HUES6 (cell line): ENCODE measurements around the gene P4HB.

ENCODE experiments used
- H3K27ac ChIP-seq: 2 replicates; pipeline ENCODE4 v1.7.0; 2013; ENCODE audit warnings: low read depth, mild to moderate bottlenecking, low read length, inconsistent platforms
- H3K27me3 ChIP-seq: 2 replicates; pipeline ENCODE4 v1.6.1; 2013; ENCODE audit warnings: low read length; ENCODE audit not compliant: control insufficient read depth, insufficient read depth
- H3K36me3 ChIP-seq: 2 replicates; pipeline ENCODE4 v1.6.1; 2013; ENCODE audit warnings: low read length; ENCODE audit not compliant: control insufficient read depth, insufficient read depth
- H3K4me1 ChIP-seq: 2 replicates; pipeline ENCODE4 v1.6.1; 2013; ENCODE audit warnings: low read length; ENCODE audit not compliant: control insufficient read depth, insufficient read depth
- H3K4me3 ChIP-seq: 2 replicates; pipeline ENCODE4 v1.5.1; 2013; ENCODE audit warnings: low read depth, low read length
- H3K9ac ChIP-seq: one replicate; pipeline ENCODE4 v1.6.1; 2013; ENCODE audit warnings: mild to moderate bottlenecking, low read length
- H3K9me3 ChIP-seq: 2 replicates; pipeline ENCODE4 v1.6.1; 2013; ENCODE audit warnings: low read depth, low read length; ENCODE audit not compliant: control insufficient read depth, insufficient read depth

P4HB gene

DNA sequence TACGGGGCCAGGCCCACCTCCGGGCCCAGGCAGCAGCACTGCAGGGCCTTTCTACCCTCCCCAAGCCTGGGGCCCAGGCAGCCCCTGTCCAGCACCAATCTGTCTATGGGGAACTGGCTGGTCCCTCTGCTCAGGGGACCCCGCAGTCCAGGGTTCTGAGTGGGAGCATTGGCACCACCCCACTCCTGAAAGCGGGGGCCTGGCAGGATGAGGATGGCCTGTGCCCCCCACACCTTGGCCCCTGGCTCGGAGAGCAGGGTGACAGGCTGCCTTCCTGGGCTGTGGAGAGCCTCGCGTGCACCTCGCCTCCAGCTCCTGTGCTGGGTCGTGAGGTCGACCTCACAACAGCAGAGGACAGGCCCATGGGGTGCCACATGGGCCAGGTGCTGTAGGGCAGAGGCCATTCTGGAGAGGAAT is 43.1 kb upstream of the P4HB start:
- H3K27ac ChIP-seq, result no peak overlapping the region
- H3K4me3 ChIP-seq, result no peak overlapping the region
- no peaks in the 10 kb centered on the region for H3K9me3 ChIP-seq
- H3K4me1 ChIP-seq, result 0 out of 2 replicates have a peak, but pooled peaks cover 9% of the 10 kb centered on the region
- no peak overlapping the region for H3K9ac ChIP-seq
- H3K36me3 ChIP-seq, result peaks cover 65% of the 10 kb centered on the region
- H3K27me3 ChIP-seq, result peaks cover 20% of the 10 kb centered on the region

DNA sequence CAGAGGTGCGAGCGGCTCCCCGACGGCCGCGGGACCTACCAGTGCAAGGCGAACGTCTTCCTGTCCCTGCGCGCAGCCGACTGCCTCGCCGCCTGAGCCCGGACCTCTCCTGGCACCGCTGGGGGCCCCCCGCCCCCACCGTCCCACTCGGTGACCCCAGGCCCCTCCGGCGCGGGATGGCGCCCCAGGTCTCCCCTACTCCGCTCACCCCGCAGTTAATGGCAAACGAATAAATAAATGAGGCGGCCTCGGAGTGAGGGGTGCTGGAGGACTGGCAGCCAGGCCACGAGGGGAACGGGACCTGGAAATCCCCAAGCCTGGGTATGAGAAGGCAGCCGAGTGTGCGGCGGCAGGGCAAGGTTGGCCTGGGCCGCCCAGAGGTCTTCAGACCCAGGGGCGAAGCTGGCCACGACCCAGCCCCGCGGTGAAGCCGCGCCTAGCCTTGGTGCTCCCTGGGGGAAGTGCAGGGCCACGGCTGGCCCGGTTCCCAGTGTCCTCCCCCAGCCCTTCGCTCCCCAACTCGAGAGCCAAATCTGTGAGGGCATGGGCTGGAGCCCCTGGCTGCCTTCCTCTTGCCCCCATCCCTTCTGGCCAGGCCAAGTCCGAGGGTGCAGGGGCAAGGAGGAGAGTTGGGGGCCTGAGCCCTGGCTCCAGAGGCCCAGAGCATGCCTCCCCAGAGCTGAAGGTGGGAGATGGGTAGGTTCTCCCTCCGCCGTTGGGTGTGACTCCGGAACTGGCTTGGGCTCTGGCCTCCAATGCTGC is 42.5 kb upstream of the P4HB start:
- Histone ChIP-seq H3K4me3 (peak overlapping the region; percentile 53), H3K27me3 (peaks cover 20% of the 10 kb centered on the region), H3K27ac (no peak overlapping the region), H3K9ac (no peak overlapping the region), H3K9me3 (no peaks in the 10 kb centered on the region), H3K36me3 (peaks cover 65% of the 10 kb centered on the region), H3K4me1 (0 out of 2 replicates have a peak, but pooled peaks cover 9% of the 10 kb centered on the region)

DNA sequence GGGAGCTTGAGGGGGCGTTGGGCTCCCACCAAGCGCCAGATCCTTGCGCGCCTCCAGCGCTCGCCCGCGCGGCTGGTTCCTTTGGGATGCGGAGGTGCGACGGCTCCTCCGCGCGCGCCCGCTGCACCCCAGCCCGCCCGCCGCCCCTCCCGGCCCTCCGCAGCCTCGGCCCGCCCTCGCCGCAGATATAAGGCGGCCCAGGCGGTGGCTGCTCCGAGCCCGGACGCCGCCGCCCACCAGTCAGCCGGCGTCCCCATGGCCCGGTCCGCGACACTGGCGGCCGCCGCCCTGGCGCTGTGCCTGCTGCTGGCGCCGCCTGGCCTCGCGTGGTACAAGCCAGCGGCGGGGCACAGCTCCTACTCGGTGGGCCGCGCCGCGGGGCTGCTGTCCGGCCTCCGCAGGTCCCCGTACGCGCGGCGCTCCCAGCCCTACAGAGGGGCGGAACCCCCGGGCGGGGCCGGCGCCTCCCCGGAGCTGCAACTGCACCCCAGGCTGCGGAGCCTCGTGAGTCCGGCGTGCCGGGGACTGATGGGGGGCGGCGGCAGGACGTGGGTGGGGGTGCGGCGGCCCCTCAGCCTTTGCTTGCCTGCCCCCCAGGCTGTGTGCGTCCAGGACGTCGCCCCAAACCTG is 41.8 kb upstream of the P4HB start, which contains the start of gene NPB:
Gene NPB, plus strand, starts transcription at position 216 of the 630 bp plus-strand sequence. Its CDS starts 40 bp downstream, at position 256.
- Histone ChIP-seq H3K27ac (no peak within 1 kb of the TSS), H3K4me3 (peak within 1 kb of the TSS; percentile 53), H3K4me1 (0 out of 2 replicates have a peak, but pooled peaks cover 9% of the 10 kb centered on the region), H3K27me3 (peaks cover 20% of the 10 kb centered on the region), H3K9me3 (no peaks in the 10 kb centered on the region), H3K9ac (peak within 1 kb of the TSS; percentile 7), H3K36me3 (peaks cover 65% of the 10 kb centered on the region)

DNA sequence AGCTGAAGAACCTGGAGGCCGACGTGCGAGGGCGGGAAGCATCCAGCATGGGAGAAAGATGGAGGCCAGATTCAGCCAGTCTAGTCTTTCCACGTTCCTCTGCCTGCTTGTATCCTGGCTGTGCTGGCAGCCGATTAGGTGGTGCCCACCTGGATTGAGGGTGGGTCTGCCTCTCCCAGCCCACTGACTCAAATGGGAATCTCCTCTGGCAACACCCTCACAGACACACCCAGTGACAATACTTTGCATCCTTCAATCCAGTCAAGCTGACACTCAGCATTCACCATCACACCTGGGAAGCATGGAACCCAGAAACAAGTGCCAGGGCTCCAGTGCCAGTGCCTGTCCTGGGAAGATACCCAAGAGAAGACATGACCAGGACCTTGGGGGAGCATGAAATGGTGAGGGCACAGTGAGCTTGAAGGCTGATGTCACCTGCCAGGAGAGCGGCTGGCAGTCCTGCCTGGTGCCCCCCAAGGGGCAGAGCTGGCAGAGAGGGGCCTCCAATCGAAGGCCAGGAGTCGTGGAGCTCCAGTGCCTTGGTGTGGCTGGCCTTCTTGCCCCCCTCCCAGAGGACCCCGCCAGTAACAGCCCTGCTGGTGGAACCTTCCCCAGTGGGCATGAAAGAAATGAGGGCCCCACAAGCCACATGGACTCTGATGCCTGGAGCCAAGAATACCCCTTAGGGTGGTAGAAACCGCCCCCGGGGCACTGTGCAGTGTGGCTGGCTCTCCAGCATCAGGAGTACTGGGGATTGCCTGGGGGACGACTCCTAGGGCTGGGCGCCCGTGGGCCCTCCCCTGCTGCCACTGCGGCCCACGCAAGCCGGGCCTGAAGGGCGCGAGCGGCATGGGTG is 41.1 kb upstream of the P4HB start:
- H3K27ac ChIP-seq, result no peak overlapping the region
- H3K9ac ChIP-seq, result peak overlapping the region; percentile 7
- H3K4me3 ChIP-seq, result peak overlapping the region; percentile 53
- 0 out of 2 replicates have a peak, but pooled peaks cover 9% of the 10 kb centered on the region for H3K4me1 ChIP-seq
- no peaks in the 10 kb centered on the region for H3K9me3 ChIP-seq
- peaks cover 20% of the 10 kb centered on the region for H3K27me3 ChIP-seq
- peaks cover 60% of the 10 kb centered on the region for H3K36me3 ChIP-seq

DNA sequence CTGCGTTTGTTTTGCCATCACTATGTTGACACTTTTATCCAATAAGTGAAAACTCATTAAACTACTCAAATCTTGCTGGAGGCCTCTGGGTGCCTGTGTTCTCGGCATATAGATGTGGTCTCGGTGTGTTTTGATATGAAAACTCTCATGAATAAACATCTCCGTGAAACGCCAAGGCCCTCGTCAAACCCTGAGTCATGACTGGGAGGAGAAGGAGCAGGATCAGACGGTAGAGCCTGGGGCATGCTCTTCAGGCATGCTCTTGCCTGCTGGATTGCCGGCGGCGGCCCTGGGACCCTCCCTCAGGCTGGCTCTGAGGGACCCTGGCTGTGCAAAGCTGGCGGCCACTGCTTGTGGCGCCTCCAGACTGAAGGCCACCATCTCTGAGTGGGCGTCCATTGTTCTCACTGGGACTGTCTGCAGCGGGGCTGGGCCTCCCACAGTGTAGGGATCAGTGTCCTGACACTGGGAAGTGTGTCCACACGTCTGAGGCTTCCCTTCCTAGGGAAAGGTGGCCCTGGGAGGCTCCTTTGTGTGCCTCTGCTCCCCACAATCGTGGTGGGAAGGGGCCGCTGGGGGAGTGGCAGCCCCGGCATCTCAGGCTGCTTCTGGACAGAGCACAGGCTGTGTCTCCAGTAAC is 40.0 kb upstream of the P4HB start:
- Histone ChIP-seq H3K4me3 (no peak overlapping the region), H3K27me3 (peaks cover 20% of the 10 kb centered on the region), H3K9ac (no peak overlapping the region), H3K36me3 (peaks cover 55% of the 10 kb centered on the region), H3K27ac (no peak overlapping the region), H3K9me3 (no peaks in the 10 kb centered on the region), H3K4me1 (0 out of 2 replicates have a peak, but pooled peaks cover 9% of the 10 kb centered on the region)

DNA sequence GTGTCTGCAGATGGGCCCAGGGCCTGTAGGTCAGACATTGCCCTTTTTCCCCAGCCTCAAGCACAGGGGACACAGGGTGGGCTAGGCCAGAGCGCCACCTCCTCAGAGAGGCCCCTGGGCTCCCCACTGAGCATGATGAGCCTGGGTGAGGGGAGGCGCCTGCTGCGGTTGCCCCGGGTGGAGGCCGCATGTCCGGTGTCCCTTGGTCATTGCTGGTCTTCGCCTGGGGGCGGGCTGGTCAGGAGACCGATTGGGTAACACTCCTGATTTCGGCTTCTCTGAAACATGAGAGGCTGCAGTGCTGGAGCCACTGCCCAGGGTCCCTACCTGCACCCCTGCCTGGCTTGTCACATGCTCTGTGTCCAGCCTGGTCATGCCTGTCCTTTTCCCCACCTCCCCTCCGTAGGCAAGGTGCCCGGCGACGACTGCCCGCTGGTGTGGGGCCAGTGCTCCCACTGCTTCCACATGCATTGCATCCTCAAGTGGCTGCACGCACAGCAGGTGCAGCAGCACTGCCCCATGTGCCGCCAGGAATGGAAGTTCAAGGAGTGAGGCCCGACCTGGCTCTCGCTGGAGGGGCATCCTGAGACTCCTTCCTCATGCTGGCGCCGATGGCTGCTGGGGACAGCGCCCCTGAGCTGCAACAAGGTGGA is 39.3 kb upstream of the P4HB start:
- Histone ChIP-seq H3K4me3 (no peak overlapping the region), H3K27me3 (peaks cover 20% of the 10 kb centered on the region), H3K27ac (no peak overlapping the region), H3K36me3 (peaks cover 52% of the 10 kb centered on the region), H3K9ac (no peak overlapping the region), H3K9me3 (no peaks in the 10 kb centered on the region), H3K4me1 (0 out of 2 replicates have a peak, but pooled peaks cover 9% of the 10 kb centered on the region)

DNA sequence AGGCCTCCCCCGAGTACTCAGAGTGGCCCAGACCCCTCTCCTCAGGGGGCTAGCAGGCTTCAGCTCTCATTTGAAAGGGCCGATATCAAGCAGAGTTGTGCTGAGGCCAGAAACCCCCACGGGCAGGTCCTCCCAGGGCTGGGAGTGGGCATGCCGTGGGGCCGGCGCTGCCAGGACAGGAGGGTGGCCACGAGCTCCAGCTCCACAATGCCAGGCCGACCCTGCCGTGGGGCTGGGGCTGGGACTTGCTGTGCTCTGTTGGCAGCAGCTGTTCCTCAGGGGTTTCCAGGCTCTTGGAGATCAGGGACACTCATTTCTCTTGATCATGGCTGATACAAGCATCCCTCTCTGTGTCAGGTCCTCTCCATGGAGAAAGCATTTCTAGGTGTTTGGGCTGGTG is 38.5 kb upstream of the P4HB start:
- Histone ChIP-seq H3K9me3 (no peaks in the 10 kb centered on the region), H3K9ac (no peak overlapping the region), H3K4me3 (no peak overlapping the region), H3K27me3 (peaks cover 20% of the 10 kb centered on the region), H3K36me3 (peaks cover 50% of the 10 kb centered on the region), H3K4me1 (0 out of 2 replicates have a peak, but pooled peaks cover 9% of the 10 kb centered on the region), H3K27ac (no peak overlapping the region)

DNA sequence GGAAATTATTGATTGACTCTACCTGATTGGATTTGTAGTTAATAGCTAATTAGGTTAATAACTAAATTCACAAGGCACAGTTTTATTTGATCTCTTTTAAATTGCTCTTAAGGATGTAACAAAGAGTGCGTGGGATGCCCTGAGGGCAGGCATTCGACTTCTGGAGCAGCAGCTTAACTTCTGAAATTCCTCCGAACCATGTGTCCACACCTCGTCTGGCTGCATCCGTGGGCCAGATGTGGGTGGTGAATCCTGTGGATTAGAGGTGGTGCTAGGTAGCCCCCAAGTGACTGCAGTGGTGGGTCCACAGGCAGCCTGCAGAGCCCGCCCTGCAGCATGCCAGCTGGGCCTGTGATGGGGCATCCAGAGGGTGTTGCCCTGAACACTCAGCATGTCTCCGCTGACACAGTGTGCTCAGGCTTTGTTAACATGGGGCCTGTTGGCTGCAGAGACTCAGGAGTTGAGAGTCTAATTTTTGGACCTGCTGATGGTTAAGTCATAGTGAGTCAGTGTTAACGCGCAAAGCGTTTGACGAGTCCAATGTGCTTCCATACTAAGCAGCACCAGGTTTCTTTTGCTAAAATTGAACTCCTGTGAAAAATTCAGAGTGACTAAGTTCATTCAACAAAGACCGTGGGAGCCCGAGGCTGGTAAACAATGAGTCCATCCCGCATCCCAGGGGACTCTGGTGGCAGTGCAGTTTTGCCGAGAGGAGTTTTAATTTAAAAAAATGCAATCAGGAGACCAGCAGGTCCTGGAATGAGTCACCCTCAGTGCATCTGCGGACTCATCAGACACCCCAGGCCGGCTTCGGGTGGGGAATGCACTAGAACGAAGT is 37.9 kb upstream of the P4HB start:
- H3K4me1 ChIP-seq, result 0 out of 2 replicates have a peak, but pooled peaks cover 9% of the 10 kb centered on the region
- no peaks in the 10 kb centered on the region for H3K9me3 ChIP-seq
- peaks cover 56% of the 10 kb centered on the region for H3K36me3 ChIP-seq

DNA sequence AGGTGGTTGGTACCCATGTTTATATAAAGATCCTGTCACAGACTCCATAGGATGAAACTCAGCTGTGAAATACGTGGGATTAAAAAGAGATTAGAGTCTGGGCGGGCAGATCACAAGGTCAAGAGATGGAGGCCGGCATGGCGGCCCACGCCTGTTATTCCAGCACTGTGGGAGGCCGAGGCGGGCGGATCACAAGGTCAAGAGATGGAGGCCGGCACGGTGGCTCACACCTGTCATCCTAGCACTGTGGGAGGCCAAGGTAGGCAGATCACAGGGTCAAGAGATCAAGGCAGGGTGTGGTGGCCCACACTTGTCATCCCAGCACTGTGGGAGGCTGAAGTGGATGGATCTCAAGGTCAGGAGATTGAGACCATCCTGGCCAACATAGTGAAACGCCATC is 35.1 kb upstream of the P4HB start:
- Histone ChIP-seq H3K4me1 (peaks cover 2% of the 10 kb centered on the region; the same call in 1 of the 2 replicates), H3K36me3 (peaks cover 57% of the 10 kb centered on the region), H3K9ac (no peak overlapping the region), H3K4me3 (no peak overlapping the region), H3K27me3 (no peaks in the 10 kb centered on the region), H3K27ac (no peak overlapping the region), H3K9me3 (no peaks in the 10 kb centered on the region)

More for the DNA sequence above, 37.9 kb upstream of the P4HB start:
- no peak overlapping the region for H3K9ac ChIP-seq
- H3K4me3 ChIP-seq, result no peak overlapping the region
- peaks cover 20% of the 10 kb centered on the region for H3K27me3 ChIP-seq
- H3K27ac ChIP-seq, result no peak overlapping the region
